Esophagus muscularis mucosa (tissue), 4 donors: Measurements from ENCODE around the gene KIF3A. TPM values are rescaled to one million over a fixed set of nuclear protein-coding genes. Genes with fewer than 3 reads are reported as not detected.

ENCODE experiments used
- DNase-seq: peaks from one replicate; pipeline ENCODE4 v3.0.0-alpha.2; 2017; ENCODE audit errors: extremely low spot score
- H3K27ac ChIP-seq, 4 donors: fragments of 200-600 bp; sonication (generic); replicated peaks in 1 of 4; 1 replicate in 3 of 4; 2 replicates in 1 of 4; pipeline ENCODE4 v1.5.1; 2016 to 2019; ENCODE audit warnings: mild to moderate bottlenecking in 1 of 4
- H3K27me3 ChIP-seq, 4 donors: fragments of 200-600 bp; sonication (generic); one replicate each; pipeline versions ENCODE4 v1.5.1 to v1.6.0; 2016 to 2019
- H3K36me3 ChIP-seq, 4 donors: fragments of 200-600 bp; sonication (generic); one replicate each; pipeline ENCODE4 v1.5.1; 2016 to 2019
- H3K4me1 ChIP-seq, 4 donors: fragments of 200-600 bp; sonication (generic); one replicate each; pipeline ENCODE4 v1.5.1; 2016 to 2019
- H3K4me3 ChIP-seq, 4 donors: fragments of 200-600 bp; sonication (generic); 1 replicate in 2 of 4; 2 replicates in 2 of 4; pipeline ENCODE4 v1.5.1; 2016 to 2019; ENCODE audit warnings: mild to moderate bottlenecking in 4 of 4, moderate library complexity in 1 of 4
- H3K9me3 ChIP-seq, 4 donors: fragments of 200-600 bp; sonication (generic); 1 replicate in 3 of 4; 2 replicates in 1 of 4; pipeline ENCODE4 v1.5.1; 2016 to 2019
- EP300 ChIP-seq: sonication (generic); formaldehyde crosslinking; IDR thresholded peaks from one replicate; pipeline ENCODE4 v1.6.1; 2017; ENCODE audit warnings: antibody characterized with exemption
- POLR2A ChIP-seq: fragments of 450-650 bp; IDR thresholded peaks from one replicate; pipeline ENCODE4 v1.6.1; 2017; ENCODE audit warnings: antibody characterized with exemption, moderate library complexity, mild to moderate bottlenecking, low read depth
- POLR2AphosphoS5 ChIP-seq, 2 donors: sonication (generic); formaldehyde crosslinking; IDR thresholded peaks; one replicate each; pipeline ENCODE4 v1.6.1; 2017; ENCODE audit warnings: antibody characterized with exemption in 2 of 2
- WGBS: methylation state at CpG from one replicate; pipeline ENCODE4 v1.1.5; 2018; 5-methylcytosine and 5-hydroxymethylcytosine counted together
- intact Hi-C: fragments of 100-400 bp; cut with DNase I; formaldehyde crosslinking; loops from one replicate; pipeline ENCODE4 v1.15.1; 2023
- total RNA-seq, 4 donors: library from RNA; depleted of rRNA; stranded (reverse); fragments of >200 nt; gene quantifications; one replicate each; pipeline versions ENCODE4 v1.1.0 to v1.2.1, GENCODE V29; 2016
- TF ChIP-seq, protein P1 (sequence below), 3 experiments: fragments of 200-600 bp in 2 of 3; fragments of 450-650 bp in 1 of 3; sonication (generic) in 2 of 3; IDR thresholded peaks; one replicate each; pipeline ENCODE4 v1.5.1; 2017 to 2019; ENCODE audit warnings: antibody characterized with exemption in 3 of 3, mild to moderate bottlenecking in 2 of 3, moderate library complexity in 1 of 3

KIF3A gene
- total RNA-seq, 4 donors from 2014 or later, result 5.5 to 9.6 (median 8.3) TPM

DNA sequence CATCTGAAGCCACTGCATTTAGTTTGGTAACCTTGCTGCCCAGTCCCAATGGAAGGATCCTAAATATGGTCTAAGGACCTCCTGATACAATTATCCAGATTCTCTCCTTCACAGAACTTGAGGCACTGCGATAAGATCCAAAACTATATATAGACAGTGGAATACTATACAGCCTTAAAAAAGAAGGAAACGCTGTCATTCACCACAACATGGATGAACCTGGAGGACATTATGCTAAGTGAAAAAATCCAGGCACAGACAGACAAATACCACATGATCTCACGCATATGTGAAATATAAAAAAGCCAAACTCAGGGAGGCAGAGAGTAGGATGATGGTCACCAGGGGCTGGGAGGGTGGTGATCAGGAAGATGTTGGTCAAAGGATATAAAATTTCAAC lies 66.3 kb downstream of the KIF3A start:
- Histone ChIP-seq H3K36me3 (no peaks in the 10 kb centered on the region), H3K27ac (no peak overlapping the region), H3K4me1 (peaks cover 0 to 14% (median 9%) of the 10 kb centered on the region in 4 donors), H3K4me3 (no peak overlapping the region), H3K9me3 (no peaks in the 10 kb centered on the region), H3K27me3 (no peaks in the 10 kb centered on the region)
- DNase-seq, result no peak
- 95% methylated on average over 3 of the region's 3 CpGs for WGBS
- no peak for TF ChIP-seq POLR2AphosphoS5 (IDR thresholded peaks at IDR 0.05)
- TF ChIP-seq EP300, result no peak
- no peak for TF ChIP-seq POLR2A
- TF ChIP-seq, protein P1, sequence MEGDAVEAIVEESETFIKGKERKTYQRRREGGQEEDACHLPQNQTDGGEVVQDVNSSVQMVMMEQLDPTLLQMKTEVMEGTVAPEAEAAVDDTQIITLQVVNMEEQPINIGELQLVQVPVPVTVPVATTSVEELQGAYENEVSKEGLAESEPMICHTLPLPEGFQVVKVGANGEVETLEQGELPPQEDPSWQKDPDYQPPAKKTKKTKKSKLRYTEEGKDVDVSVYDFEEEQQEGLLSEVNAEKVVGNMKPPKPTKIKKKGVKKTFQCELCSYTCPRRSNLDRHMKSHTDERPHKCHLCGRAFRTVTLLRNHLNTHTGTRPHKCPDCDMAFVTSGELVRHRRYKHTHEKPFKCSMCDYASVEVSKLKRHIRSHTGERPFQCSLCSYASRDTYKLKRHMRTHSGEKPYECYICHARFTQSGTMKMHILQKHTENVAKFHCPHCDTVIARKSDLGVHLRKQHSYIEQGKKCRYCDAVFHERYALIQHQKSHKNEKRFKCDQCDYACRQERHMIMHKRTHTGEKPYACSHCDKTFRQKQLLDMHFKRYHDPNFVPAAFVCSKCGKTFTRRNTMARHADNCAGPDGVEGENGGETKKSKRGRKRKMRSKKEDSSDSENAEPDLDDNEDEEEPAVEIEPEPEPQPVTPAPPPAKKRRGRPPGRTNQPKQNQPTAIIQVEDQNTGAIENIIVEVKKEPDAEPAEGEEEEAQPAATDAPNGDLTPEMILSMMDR (IDR thresholded peaks at IDR 0.05), result no peak
- intact Hi-C loops, result no loop called here

DNA sequence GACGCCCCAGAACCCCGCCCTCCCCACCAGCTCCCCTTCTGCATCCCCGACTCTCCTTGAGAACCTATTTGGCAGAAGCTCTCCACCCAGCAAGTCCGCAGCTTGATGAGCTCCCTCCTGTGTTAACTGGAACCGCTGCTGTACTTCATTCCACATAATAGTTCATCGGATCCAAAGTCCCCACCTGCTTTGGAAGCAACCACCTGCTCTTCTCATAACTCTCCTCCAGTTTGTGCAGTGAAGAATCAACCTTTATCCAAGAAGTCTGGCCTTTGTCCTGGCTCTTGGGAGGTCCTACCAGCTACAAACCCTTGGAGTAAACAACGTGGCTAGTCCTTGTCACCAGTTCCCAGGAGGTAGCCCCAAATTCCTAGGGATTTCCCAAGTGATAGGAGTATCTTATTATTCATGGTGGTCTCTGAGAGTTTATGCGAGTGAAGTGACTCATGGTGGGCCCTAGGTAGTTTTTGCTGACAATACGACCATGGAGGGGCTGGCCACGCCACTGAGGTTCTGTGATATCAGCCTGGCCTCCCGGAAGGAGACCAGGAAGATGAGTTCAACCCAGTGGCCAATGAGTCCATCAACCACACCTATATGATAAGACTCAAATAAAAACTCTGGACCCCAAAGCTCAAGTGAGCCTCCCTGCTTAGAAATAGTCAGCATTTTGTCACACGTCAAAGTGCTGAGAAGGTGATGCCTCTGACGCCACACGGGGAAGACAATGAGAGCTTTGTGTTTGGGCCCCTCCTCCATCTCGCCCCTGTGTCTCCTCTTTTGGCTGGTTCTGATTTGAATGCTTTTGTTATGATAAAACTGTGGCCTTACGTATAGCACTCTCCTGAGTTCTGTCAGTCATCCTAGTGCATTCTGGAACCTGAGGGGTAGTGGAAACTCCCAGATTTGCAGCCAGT lies 67.1 kb downstream of the KIF3A start:
- H3K9me3 ChIP-seq, result no peaks in the 10 kb centered on the region
- no peaks in the 10 kb centered on the region for H3K27me3 ChIP-seq
- no peak for TF ChIP-seq EP300
- WGBS, result 88% methylated on average over 16 of the region's 16 CpGs
- H3K27ac ChIP-seq, result no peak overlapping the region
- H3K36me3 ChIP-seq, result no peaks in the 10 kb centered on the region
- H3K4me1 ChIP-seq, result peaks cover 0 to 13% (median 9%) of the 10 kb centered on the region in 4 donors
- no peak for DNase-seq
- intact Hi-C loops, result no loop called here
- H3K4me3 ChIP-seq, result no peak overlapping the region

DNA sequence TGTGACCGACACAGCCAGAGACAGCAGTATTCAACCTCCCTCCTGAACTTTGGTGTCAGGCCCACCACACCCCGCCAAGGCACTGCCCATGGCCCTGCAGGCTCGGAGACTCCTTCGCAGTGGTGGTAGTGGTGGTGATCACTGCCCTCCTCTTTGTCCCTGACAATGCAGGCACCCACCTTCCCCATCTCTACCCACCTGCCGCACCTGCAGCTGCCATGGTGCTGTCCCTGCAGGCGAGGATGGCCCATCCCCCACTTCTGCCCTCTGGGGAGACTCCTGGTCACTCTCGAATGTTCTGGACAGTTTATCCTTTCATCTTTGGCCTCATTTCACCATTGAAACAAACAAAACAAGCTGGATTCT lies 67.9 kb downstream of the KIF3A start:
- intact Hi-C loops, result no loop called here
- Histone ChIP-seq H3K27ac (no peak overlapping the region), H3K4me1 (peaks cover 0 to 5% (median 4%) of the 10 kb centered on the region in 4 donors), H3K36me3 (no peaks in the 10 kb centered on the region), H3K27me3 (no peaks in the 10 kb centered on the region), H3K9me3 (no peaks in the 10 kb centered on the region), H3K4me3 (no peak overlapping the region)
- no peak for DNase-seq
- TF ChIP-seq, protein P1 (IDR thresholded peaks at IDR 0.05), result no peak
- no peak for TF ChIP-seq EP300
- TF ChIP-seq POLR2AphosphoS5 (IDR thresholded peaks at IDR 0.05), result no peak
- no peak for TF ChIP-seq POLR2A
- 88% methylated on average over 7 of the region's 7 CpGs for WGBS

DNA sequence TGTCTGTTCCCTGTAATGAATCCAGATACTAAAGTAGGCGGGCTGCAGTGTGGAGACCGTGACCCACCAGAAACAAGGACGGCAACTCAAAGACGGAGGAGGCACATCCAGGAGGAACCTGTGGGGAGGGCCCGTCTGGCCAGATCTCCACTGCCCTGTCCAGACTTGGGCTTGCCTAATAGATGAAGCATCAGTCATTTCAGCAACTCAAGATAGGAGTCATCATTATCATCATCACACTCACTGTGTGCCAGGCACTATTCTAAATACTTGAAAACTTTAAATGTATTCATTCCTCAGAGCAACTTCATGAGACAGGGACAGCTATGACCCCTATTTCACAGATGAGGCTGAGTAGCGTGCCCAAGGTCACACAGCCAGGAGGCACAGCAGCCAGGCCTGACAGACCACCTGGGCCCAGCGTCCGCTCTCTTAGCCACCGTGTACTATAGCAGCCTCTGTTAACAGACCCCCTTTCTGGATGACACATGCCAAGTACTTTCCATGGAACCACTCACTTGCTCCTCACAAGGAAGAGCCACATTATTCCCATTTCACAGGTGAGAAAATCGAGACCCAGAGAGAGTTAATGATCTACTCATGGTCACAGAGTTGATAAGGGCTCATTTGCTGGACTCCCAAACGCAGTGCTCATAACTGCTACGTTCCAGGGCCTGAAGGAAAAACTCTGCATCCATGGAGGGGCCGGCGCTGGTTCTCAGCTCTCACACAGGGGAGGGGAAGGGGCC lies 68.5 kb downstream of the KIF3A start:
- DNase-seq, result no peak

More for the DNA sequence above, 68.5 kb downstream of the KIF3A start:
- intact Hi-C loops, result no loop called here
- no peaks in the 10 kb centered on the region for H3K36me3 ChIP-seq
- no peaks in the 10 kb centered on the region for H3K4me1 ChIP-seq
- no peaks in the 10 kb centered on the region for H3K9me3 ChIP-seq
- 94% methylated on average over 14 of the region's 14 CpGs for WGBS
- no peaks in the 10 kb centered on the region for H3K27me3 ChIP-seq
- TF ChIP-seq EP300, result no peak
- no peak for TF ChIP-seq POLR2AphosphoS5 (IDR thresholded peaks at IDR 0.05)
- no peak for TF ChIP-seq POLR2A
- TF ChIP-seq, protein P1 (IDR thresholded peaks at IDR 0.05), result no peak
- no peak overlapping the region for H3K27ac ChIP-seq
- no peak overlapping the region for H3K4me3 ChIP-seq
